ENCODE measurements around the gene SLC6A12.
A peak's percentile ranks its signal among the peaks of the same experiment; 100 is the strongest.

The SLC6A12 gene

DNA sequence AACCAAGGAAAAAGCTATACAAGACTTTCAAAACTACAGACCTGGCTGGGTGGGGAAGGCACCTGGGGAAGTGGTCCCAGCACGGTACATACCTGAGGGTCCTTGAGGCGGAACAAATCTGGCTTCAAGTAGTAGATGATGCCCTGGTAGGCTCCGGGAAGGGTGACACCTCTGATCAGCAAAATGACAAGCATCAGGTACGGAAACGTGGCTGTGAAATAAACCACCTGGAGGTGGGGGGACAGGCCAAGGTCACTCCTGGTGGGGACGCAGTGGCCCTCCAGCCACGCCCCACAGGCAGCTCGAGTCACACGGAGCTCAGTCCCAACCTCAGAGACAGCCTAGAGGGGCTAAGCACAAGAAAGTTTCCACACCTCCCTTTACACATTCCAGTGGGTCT lies 15.3 kb downstream of the SLC6A12 start:
- Histone ChIP-seq H3K27me3 (ENCODE audit: control insufficient read depth, insufficient read depth, low read length) (peaks cover 9% of the 10 kb centered on the region), H3K9ac (ENCODE audit: low read length) (no peak overlapping the region), H3K27ac (ENCODE audit: low read depth, low read length) (no peak overlapping the region), H3K4me1 (ENCODE audit: control insufficient read depth, insufficient read depth, low read length) (no peaks in the 10 kb centered on the region), H3K4me3 (ENCODE audit: low read length) (no peak overlapping the region), H3K36me3 (ENCODE audit: control insufficient read depth, insufficient read depth, low read length) (no peaks in the 10 kb centered on the region)

DNA sequence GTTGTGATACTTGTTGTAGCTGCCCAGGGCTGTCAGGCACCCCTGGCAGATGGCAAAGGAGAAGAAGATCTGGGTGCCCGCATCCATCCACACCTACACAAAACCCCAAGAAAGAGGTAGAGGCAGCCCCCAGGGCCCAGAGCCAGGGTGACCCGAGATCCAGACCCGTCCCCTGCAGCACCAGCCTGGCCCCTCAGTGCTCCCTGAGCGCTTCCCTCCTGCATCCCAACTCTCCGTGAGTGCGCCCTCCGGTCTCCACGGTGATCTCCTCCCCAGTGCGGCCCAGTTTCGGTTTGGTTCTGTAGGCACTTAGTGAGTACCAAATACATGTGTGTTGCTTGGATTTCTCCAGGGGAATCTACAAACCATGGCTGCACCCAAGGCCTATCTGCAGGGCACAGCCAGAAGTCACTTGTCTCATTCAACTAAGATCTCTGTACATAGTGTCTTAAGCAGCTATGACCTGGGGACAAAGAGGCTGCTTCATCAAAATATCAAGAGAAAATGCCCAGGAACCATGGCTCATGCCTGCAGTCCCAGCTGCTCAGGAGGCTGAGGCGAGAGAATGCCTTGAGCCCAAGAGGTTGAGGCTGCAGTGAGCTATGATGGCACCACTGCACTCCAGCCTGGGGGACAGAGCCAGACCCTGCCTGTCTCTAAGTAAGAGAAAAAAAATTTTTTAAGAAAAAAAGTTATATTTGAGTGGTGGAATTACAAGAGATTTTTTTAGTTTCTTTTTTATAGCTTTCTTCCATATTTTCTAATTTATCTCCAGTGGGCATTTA lies 15.9 kb downstream of the SLC6A12 start:
- H3K4me1 ChIP-seq (ENCODE audit: control insufficient read depth, insufficient read depth, low read length): no peaks in the 10 kb centered on the region
- H3K36me3 ChIP-seq (ENCODE audit: control insufficient read depth, insufficient read depth, low read length): no peaks in the 10 kb centered on the region
- no peak overlapping the region for H3K27ac ChIP-seq (ENCODE audit: low read depth, low read length)
- peaks cover 9% of the 10 kb centered on the region for H3K27me3 ChIP-seq (ENCODE audit: control insufficient read depth, insufficient read depth, low read length)
- no peak overlapping the region for H3K9ac ChIP-seq (ENCODE audit: low read length)
- no peak overlapping the region for H3K4me3 ChIP-seq (ENCODE audit: low read length)

DNA sequence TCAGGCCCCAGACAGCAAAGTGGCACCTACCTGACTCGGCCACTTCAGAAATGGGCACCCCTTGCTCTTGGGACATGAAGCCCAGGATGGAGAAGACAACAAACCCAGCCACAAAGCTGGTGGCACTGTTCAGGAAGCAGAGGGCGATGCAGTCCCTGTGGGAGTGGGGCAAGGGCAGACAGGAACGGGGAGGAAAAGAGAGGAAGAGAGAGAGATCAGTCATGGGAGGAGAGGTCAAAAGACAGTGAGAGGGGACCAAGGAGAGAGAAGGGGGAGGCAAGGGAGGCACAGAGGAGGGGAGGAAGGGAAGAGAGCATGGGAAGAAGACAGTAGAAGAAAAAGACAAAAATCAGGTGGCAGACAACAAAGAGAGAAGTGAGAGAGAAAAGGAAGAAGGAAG lies 16.6 kb downstream of the SLC6A12 start:
- no peak overlapping the region for H3K9ac ChIP-seq (ENCODE audit: low read length)
- H3K36me3 ChIP-seq (ENCODE audit: control insufficient read depth, insufficient read depth, low read length): no peaks in the 10 kb centered on the region
- no peak overlapping the region for H3K4me3 ChIP-seq (ENCODE audit: low read length)
- H3K27me3 ChIP-seq (ENCODE audit: control insufficient read depth, insufficient read depth, low read length): peaks cover 13% of the 10 kb centered on the region
- no peak overlapping the region for H3K27ac ChIP-seq (ENCODE audit: low read depth, low read length)
- no peaks in the 10 kb centered on the region for H3K4me1 ChIP-seq (ENCODE audit: control insufficient read depth, insufficient read depth, low read length)

DNA sequence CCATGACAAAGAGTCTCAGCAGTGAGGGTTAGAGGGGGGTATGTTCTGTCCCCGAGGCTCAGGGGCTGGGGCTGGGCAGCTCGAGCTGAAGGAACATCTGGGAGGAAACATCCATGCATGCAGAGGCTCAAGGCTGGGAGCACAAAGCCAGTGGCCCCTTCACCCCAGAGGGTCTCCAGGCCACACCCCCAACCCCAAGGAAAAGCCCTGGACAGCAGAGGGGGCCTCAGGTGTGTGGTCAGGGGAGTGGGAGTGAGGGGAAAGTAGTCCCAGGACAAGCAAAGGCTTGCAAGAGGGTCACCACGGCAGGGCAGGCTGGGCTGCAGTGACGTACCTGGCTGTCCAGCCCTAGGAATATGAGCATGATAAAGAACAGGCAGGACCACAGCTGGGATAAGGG lies 17.5 kb downstream of the SLC6A12 start:
- H3K27ac ChIP-seq (ENCODE audit: low read depth, low read length): no peak overlapping the region
- no peak overlapping the region for H3K4me3 ChIP-seq (ENCODE audit: low read length)
- no peaks in the 10 kb centered on the region for H3K36me3 ChIP-seq (ENCODE audit: control insufficient read depth, insufficient read depth, low read length)
- peaks cover 13% of the 10 kb centered on the region for H3K27me3 ChIP-seq (ENCODE audit: control insufficient read depth, insufficient read depth, low read length)
- no peaks in the 10 kb centered on the region for H3K4me1 ChIP-seq (ENCODE audit: control insufficient read depth, insufficient read depth, low read length)
- no peak overlapping the region for H3K9ac ChIP-seq (ENCODE audit: low read length)

DNA sequence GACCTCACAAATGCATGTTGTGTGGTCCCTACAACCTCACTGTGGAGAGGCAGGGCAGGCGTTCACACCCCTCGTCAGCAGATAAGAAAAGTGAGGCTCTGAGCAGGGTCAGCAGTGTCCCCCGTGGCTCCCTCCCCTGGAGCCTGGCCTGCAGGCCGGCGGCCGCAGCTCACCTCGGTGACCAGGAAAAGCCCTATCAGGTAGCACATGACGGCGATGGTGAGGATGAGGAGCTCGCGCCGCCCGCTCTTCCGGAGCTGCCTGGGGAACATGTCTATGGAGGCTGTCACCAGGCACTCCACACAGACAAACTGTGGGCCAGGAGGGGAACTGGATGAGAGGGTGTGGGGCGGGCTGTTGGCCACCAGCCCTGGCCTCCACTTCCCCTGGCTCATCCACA lies 18.0 kb downstream of the SLC6A12 start:
- no peak overlapping the region for H3K27ac ChIP-seq (ENCODE audit: low read depth, low read length)
- H3K9ac ChIP-seq (ENCODE audit: low read length): no peak overlapping the region
- peaks cover 8% of the 10 kb centered on the region for H3K27me3 ChIP-seq (ENCODE audit: control insufficient read depth, insufficient read depth, low read length)
- H3K36me3 ChIP-seq (ENCODE audit: control insufficient read depth, insufficient read depth, low read length): no peaks in the 10 kb centered on the region
- no peaks in the 10 kb centered on the region for H3K4me1 ChIP-seq (ENCODE audit: control insufficient read depth, insufficient read depth, low read length)
- H3K4me3 ChIP-seq (ENCODE audit: low read length): no peak overlapping the region

DNA sequence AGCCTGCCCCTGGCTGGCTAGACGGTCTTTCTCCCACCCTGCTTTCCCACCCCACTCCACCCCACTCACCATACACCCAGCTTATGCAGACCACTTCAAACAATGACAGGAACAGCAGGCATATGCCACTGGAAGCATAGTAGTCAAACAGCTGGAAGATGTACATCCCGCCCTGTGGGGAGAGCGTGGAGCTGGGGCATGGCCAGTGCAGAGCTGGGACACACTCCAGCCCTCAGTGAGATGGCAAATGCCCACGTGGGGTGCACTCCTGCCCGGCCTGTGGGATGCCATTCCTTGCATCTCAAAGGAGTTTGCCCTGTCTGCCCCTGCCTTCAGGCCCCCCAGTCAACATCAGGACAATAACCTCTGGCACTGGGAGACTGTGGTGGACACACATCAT lies 18.8 kb downstream of the SLC6A12 start:
- Histone ChIP-seq H3K4me3 (ENCODE audit: low read length) (no peak overlapping the region), H3K27me3 (ENCODE audit: control insufficient read depth, insufficient read depth, low read length) (peaks cover 7% of the 10 kb centered on the region), H3K27ac (ENCODE audit: low read depth, low read length) (no peak overlapping the region), H3K36me3 (ENCODE audit: control insufficient read depth, insufficient read depth, low read length) (no peaks in the 10 kb centered on the region), H3K4me1 (ENCODE audit: control insufficient read depth, insufficient read depth, low read length) (no peaks in the 10 kb centered on the region), H3K9ac (ENCODE audit: low read length) (no peak overlapping the region)

DNA sequence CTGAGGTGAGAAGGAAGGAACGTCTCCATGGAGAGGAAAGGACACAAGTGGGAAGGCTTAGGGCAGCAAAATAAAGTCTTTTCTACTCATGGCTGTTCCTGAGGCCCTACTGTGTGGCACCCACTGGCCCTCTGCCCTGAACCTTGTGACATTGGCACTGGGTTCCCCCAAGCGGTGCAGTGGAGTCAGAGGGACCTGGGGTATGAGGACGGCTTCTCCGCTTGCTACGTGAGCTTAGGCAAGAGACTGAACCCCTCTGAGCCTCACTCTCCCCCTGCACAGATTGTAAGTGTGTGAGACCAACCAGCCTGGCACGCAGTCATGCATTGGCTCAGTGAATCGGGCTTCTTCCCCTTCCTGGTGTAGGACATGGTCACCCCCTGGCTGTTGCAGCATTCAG lies 19.7 kb downstream of the SLC6A12 start:
- peaks cover 7% of the 10 kb centered on the region for H3K27me3 ChIP-seq (ENCODE audit: control insufficient read depth, insufficient read depth, low read length)
- no peaks in the 10 kb centered on the region for H3K36me3 ChIP-seq (ENCODE audit: control insufficient read depth, insufficient read depth, low read length)
- no peaks in the 10 kb centered on the region for H3K4me1 ChIP-seq (ENCODE audit: control insufficient read depth, insufficient read depth, low read length)
- no peak overlapping the region for H3K27ac ChIP-seq (ENCODE audit: low read depth, low read length)
- no peak overlapping the region for H3K9ac ChIP-seq (ENCODE audit: low read length)
- no peak overlapping the region for H3K4me3 ChIP-seq (ENCODE audit: low read length)

DNA sequence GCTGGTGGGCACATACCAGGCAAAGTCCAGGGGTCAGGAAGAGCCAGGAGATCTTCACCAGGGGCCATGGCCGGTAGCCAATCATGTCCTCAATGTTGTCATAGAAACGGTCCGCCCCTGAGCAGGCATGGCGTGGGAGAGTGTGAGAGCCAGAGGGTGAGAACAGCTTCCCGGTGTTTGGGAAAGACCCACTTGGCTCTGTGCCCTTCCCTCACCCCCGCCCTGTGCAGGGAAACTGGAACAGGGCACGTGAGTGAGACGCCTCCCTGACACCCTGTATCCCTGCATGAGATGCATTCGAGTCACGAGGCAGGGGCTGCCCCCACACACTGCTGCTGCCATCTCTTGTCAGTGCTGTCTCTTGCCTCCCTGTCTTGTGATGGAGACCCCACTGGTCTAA lies 20.7 kb downstream of the SLC6A12 start:
- Histone ChIP-seq H3K9ac (ENCODE audit: low read length) (no peak overlapping the region), H3K4me1 (ENCODE audit: control insufficient read depth, insufficient read depth, low read length) (no peaks in the 10 kb centered on the region), H3K36me3 (ENCODE audit: control insufficient read depth, insufficient read depth, low read length) (no peaks in the 10 kb centered on the region), H3K27ac (ENCODE audit: low read depth, low read length) (no peak overlapping the region), H3K4me3 (ENCODE audit: low read length) (no peak overlapping the region), H3K27me3 (ENCODE audit: control insufficient read depth, insufficient read depth, low read length) (peaks cover 7% of the 10 kb centered on the region)

DNA sequence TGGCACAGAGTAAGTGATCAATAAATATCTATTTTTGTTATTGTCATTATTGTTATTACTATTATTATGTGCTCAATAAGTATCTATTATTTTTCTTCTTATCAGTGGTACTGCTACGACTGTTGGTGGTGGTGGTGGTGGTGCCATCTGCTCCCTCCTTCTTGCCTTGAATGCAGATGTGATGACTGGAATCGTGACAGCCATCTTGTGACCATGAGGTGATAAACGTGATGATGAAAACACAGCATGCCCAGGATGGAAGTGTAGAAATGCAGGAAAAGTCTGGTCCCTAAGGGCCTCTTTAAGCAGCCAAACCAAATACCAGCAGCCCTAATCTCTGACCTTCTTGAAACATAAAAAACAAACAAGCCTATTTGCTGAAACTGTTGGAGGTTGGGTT lies 22.4 kb downstream of the SLC6A12 start:
- no peak overlapping the region for H3K27ac ChIP-seq (ENCODE audit: low read depth, low read length)
- no peaks in the 10 kb centered on the region for H3K36me3 ChIP-seq (ENCODE audit: control insufficient read depth, insufficient read depth, low read length)
- H3K9ac ChIP-seq (ENCODE audit: low read length): no peak overlapping the region
- H3K27me3 ChIP-seq (ENCODE audit: control insufficient read depth, insufficient read depth, low read length): peaks cover 4% of the 10 kb centered on the region
- H3K4me3 ChIP-seq (ENCODE audit: low read length): no peak overlapping the region
- H3K4me1 ChIP-seq (ENCODE audit: control insufficient read depth, insufficient read depth, low read length): no peaks in the 10 kb centered on the region

DNA sequence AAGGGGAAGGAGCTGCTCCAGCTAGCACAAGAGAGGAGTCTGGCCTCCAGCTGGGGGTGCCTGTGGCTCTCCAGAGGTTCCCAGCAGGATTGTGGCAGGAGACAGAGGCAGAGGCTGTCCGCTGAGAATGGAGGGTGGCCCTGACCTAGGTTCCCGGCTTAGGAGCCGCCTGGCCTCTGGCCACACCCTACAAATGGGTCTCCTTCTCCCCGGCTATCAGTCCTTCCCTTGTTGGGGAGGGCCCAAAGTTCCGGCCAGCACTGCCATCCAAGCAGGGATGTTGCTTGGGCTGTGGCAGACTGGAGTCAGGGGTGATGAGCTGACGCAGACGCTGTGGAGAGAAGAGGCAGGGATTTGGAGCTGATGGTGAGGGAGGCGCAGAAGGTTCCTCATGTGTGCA lies 23.1 kb downstream of the SLC6A12 start:
- no peak overlapping the region for H3K9ac ChIP-seq (ENCODE audit: low read length)
- no peaks in the 10 kb centered on the region for H3K36me3 ChIP-seq (ENCODE audit: control insufficient read depth, insufficient read depth, low read length)
- H3K27me3 ChIP-seq (ENCODE audit: control insufficient read depth, insufficient read depth, low read length): peaks cover 4% of the 10 kb centered on the region
- no peak overlapping the region for H3K4me3 ChIP-seq (ENCODE audit: low read length)
- H3K27ac ChIP-seq (ENCODE audit: low read depth, low read length): no peak overlapping the region
- H3K4me1 ChIP-seq (ENCODE audit: control insufficient read depth, insufficient read depth, low read length): no peaks in the 10 kb centered on the region

DNA sequence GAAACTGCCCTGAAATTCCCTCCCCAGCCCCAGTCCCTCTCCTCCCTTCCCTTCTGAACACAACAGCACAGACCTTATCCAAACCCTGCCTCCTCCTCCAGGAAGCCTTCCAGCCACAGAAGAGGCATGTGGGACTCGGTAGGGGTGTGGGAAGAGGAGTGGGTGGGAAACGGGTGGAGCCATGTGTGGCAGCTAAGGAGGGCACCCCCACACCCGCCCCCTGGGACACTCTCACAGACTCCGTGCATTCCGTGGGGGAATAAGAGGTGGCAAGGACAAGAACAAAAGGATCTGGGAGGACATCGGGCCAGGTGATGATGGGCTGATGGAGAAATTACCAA lies 24.4 kb downstream of the SLC6A12 start:
- H3K36me3 ChIP-seq (ENCODE audit: control insufficient read depth, insufficient read depth, low read length): no peaks in the 10 kb centered on the region
- no peak overlapping the region for H3K4me3 ChIP-seq (ENCODE audit: low read length)
- no peak overlapping the region for H3K9ac ChIP-seq (ENCODE audit: low read length)
- H3K27me3 ChIP-seq (ENCODE audit: control insufficient read depth, insufficient read depth, low read length): peaks cover 4% of the 10 kb centered on the region
- no peak overlapping the region for H3K27ac ChIP-seq (ENCODE audit: low read depth, low read length)
- H3K4me1 ChIP-seq (ENCODE audit: control insufficient read depth, insufficient read depth, low read length): no peaks in the 10 kb centered on the region

DNA sequence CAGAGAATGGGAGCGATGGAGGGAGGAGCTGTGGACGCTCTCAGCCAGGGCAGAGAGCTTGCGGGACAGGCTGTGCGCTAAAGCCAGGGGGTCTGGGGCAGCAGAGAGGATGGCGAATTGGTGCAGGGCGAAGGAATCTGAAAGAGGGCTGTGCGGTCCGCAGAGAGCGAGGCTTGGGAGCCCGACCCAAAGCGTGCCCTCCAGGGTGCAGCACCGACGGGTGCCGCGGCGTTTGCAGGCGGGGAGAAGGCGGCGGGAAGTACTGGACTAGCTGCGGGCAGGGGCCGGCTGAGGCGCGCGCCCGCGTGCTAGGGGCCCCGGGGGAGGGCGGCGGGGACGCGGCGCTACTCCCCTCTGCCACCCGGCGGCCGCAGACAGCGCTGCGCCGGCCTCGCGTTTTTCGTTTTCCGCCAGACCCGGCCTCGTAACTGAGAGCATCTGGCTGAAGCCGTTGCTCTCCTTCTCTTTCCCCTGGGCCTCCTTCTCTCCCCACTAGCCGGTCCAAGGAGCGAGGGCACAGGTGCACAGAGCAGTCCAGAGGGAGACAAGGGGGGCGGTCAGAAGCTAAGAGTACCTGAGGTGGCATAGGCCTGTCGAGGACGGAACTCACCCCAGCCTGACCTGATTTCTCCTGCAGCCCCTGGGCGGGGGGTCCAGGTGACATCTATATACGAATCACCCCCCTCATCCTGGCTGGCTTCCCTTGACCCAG lies 24.9 kb downstream of the SLC6A12 start:
- no peaks in the 10 kb centered on the region for H3K36me3 ChIP-seq (ENCODE audit: control insufficient read depth, insufficient read depth, low read length)
- peaks cover 4% of the 10 kb centered on the region for H3K27me3 ChIP-seq (ENCODE audit: control insufficient read depth, insufficient read depth, low read length)
- H3K4me1 ChIP-seq (ENCODE audit: control insufficient read depth, insufficient read depth, low read length): no peaks in the 10 kb centered on the region
- H3K4me3 ChIP-seq (ENCODE audit: low read length): peak overlapping the region; percentile 66
- no peak overlapping the region for H3K9ac ChIP-seq (ENCODE audit: low read length)
- no peak overlapping the region for H3K27ac ChIP-seq (ENCODE audit: low read depth, low read length)
